IMR-90 (cell line): Measurements from ENCODE around the gene RNF14. TPM values are rescaled to one million over a fixed set of nuclear protein-coding genes. Genes with fewer than 3 reads are reported as not detected.

ENCODE experiments used
- ATAC-seq: fragments of 200-7000 bp; cut with Tn5 transposase; 2 replicates; pipeline ENCODE4 v1.9.1; 2020; ENCODE audit warnings: low read depth, mild to moderate bottlenecking, moderate library complexity
- BruUV-seq: library from RNA; stranded (reverse); fragments of 400-500 nt; replicated peaks from 2 replicates; lab custom pipeline; 2021; lab: Mats Ljungman, UMichigan
- CTCF ChIA-PET: fragments of 300-600 bp; formaldehyde crosslinking; extraction: SDS; loops from one replicate; lab custom pipeline; 2021; ENCODE audit warnings: antibody characterized with exemption; lab: Yijun Ruan, JAX
- POLR2A ChIA-PET: fragments of 300-600 bp; sonication (Branson Sonifier 250); formaldehyde crosslinking; loops from one replicate; lab custom pipeline; 2022; ENCODE audit warnings: antibody characterized with exemption; ENCODE audit not compliant: unreplicated experiment; lab: Charles Lee
- DNase-seq: peaks from one replicate; pipeline ENCODE4 v3.0.0; 2013
- H2AFZ ChIP-seq: replicated peaks from 2 replicates; pipeline ENCODE3; 2013; ENCODE audit warnings: low read length, mild to moderate bottlenecking; ENCODE audit not compliant: poor library complexity
- H2AK5ac ChIP-seq: 2 replicates; pipeline ENCODE4 v1.6.1; 2013; ENCODE audit warnings: low read depth, low read length, inconsistent platforms
- H2AK9ac ChIP-seq: replicated peaks from 2 replicates; pipeline ENCODE3; 2013; ENCODE audit warnings: mild to moderate bottlenecking, low read depth, low read length, moderate library complexity; ENCODE audit not compliant: poor library complexity
- H2BK120ac ChIP-seq: 2 replicates; pipeline ENCODE4 v1.6.1; 2013; ENCODE audit warnings: low read depth, low read length, inconsistent platforms
- H2BK15ac ChIP-seq: 3 replicates; pipeline ENCODE4 v1.6.1; 2013; ENCODE audit warnings: low read depth, low read length, inconsistent platforms
- H2BK20ac ChIP-seq: 2 replicates; pipeline ENCODE4 v1.6.1; 2013; ENCODE audit warnings: low read depth, mild to moderate bottlenecking, inconsistent platforms, low read length, moderate library complexity
- H2BK5ac ChIP-seq: 2 replicates; pipeline ENCODE4 v1.6.1; 2013; ENCODE audit warnings: mild to moderate bottlenecking, low read depth, low read length, inconsistent platforms; ENCODE audit not compliant: poor library complexity, severe bottlenecking
- H3K14ac ChIP-seq: replicated peaks from 2 replicates; pipeline ENCODE4 v1.6.1; 2013; ENCODE audit warnings: low read depth, low read length, inconsistent platforms
- H3K18ac ChIP-seq: 2 replicates; pipeline ENCODE4 v1.6.1; 2013; ENCODE audit warnings: low read depth, low read length, control low read depth
- H3K23ac ChIP-seq: 2 replicates; pipeline ENCODE4 v1.6.1; 2013; ENCODE audit warnings: low read depth, low read length, inconsistent platforms
- H3K27ac ChIP-seq: 2 replicates; pipeline ENCODE4 v1.5.1; 2013; ENCODE audit warnings: mild to moderate bottlenecking, control low read depth, low read length; ENCODE audit not compliant: insufficient read depth
- H3K27me3 ChIP-seq: 2 replicates; pipeline ENCODE4 v1.6.1; 2013; ENCODE audit warnings: low read length; ENCODE audit not compliant: control insufficient read depth, insufficient read depth
- H3K36me3 ChIP-seq: 2 replicates; pipeline ENCODE4 v1.6.1; 2013; ENCODE audit warnings: low read length, mixed read lengths; ENCODE audit not compliant: control insufficient read depth, insufficient read depth
- H3K4ac ChIP-seq: 2 replicates; pipeline ENCODE4 v1.6.1; 2013; ENCODE audit warnings: low read depth, low read length, inconsistent platforms
- H3K4me1 ChIP-seq: 2 replicates; pipeline ENCODE4 v1.6.1; 2013; ENCODE audit warnings: low read length, mixed read lengths; ENCODE audit not compliant: control insufficient read depth, insufficient read depth
- H3K4me2 ChIP-seq: 2 replicates; pipeline ENCODE4 v1.6.1; 2013; ENCODE audit warnings: low read depth, mild to moderate bottlenecking, control low read depth, low read length, moderate library complexity
- H3K4me3 ChIP-seq: 2 replicates; pipeline ENCODE4 v1.5.1; 2013; ENCODE audit warnings: low read depth, mild to moderate bottlenecking, control low read depth, low read length, moderate library complexity; ENCODE audit not compliant: insufficient read depth
- H3K56ac ChIP-seq: 2 replicates; pipeline ENCODE4 v1.6.1; 2013; ENCODE audit warnings: low read length, inconsistent platforms; ENCODE audit not compliant: insufficient read depth; ENCODE audit errors: extremely low read depth
- H3K79me1 ChIP-seq, 2 experiments: 2 replicates each; pipeline ENCODE4 v1.6.1; 2013; ENCODE audit warnings: low read length in 2 of 2, inconsistent platforms in 1 of 2, low read depth in 1 of 2
- H3K9ac ChIP-seq: 2 replicates; pipeline ENCODE4 v1.6.1; 2013; ENCODE audit warnings: low read depth, low read length, control low read depth
- H3K9me1 ChIP-seq: 2 replicates; pipeline ENCODE4 v1.6.1; 2013; ENCODE audit warnings: low read length, inconsistent platforms; ENCODE audit not compliant: insufficient read depth
- H3K9me3 ChIP-seq: 2 replicates; pipeline ENCODE4 v1.6.1; 2013; ENCODE audit warnings: low read length; ENCODE audit not compliant: control insufficient read depth, insufficient read depth
- H4K20me1 ChIP-seq: 2 replicates; pipeline ENCODE4 v1.6.1; 2013; ENCODE audit warnings: low read length, inconsistent platforms; ENCODE audit not compliant: insufficient read depth
- H4K5ac ChIP-seq: 2 replicates; pipeline ENCODE4 v1.6.1; 2013; ENCODE audit warnings: mild to moderate bottlenecking, low read depth, low read length, control low read depth
- H4K8ac ChIP-seq, 2 experiments: 2 replicates each; pipeline ENCODE4 v1.6.1; 2013; ENCODE audit warnings: low read depth in 2 of 2, low read length in 2 of 2, control low read depth in 1 of 2, inconsistent platforms in 1 of 2
- H4K91ac ChIP-seq: 2 replicates; pipeline ENCODE4 v1.6.1; 2013; ENCODE audit warnings: low read depth, low read length, inconsistent platforms; ENCODE audit not compliant: insufficient read depth
- BHLHE40 ChIP-seq: fragments of 150-350 bp; IDR thresholded peaks from 2 replicates; pipeline ENCODE4 v1.6.1; 2016; ENCODE audit warnings: mild to moderate bottlenecking, low read depth, low read length
- CEBPB ChIP-seq: IDR thresholded peaks from 2 replicates; pipeline ENCODE4 v1.6.1; 2012; ENCODE audit warnings: low read depth, low read length, improper control_type of control experiment
- CHD1 ChIP-seq: IDR thresholded peaks from 2 replicates; pipeline ENCODE4 v1.6.1; 2012; ENCODE audit warnings: low read depth, low read length, improper control_type of control experiment
- FOS ChIP-seq: fragments of 150-350 bp; IDR thresholded peaks from 2 replicates; pipeline ENCODE4 v1.6.1; 2016; ENCODE audit warnings: low read depth, low read length
- MAFK ChIP-seq: IDR thresholded peaks from 2 replicates; pipeline ENCODE4 v1.6.1; 2012; ENCODE audit warnings: low read depth, low read length, improper control_type of control experiment
- MAZ ChIP-seq: IDR thresholded peaks from 2 replicates; pipeline ENCODE4 v1.6.1; 2012; ENCODE audit warnings: low read depth, mild to moderate bottlenecking, low read length, improper control_type of control experiment, moderate library complexity, borderline replicate concordance
- MXI1 ChIP-seq: IDR thresholded peaks from 2 replicates; pipeline ENCODE4 v1.6.1; 2012; ENCODE audit warnings: low read depth, mild to moderate bottlenecking, low read length, moderate library complexity, borderline replicate concordance
- NFE2L2 ChIP-seq: fragments of 150-350 bp; IDR thresholded peaks from 2 replicates; pipeline ENCODE4 v1.6.1; 2016; ENCODE audit warnings: low read depth, mild to moderate bottlenecking, low read length
- POLR2A ChIP-seq: IDR thresholded peaks from 2 replicates; pipeline ENCODE4 v1.6.1; 2012; ENCODE audit warnings: mild to moderate bottlenecking, low read depth, low read length
- RAD21 ChIP-seq: IDR thresholded peaks from 2 replicates; pipeline ENCODE4 v1.6.1; 2012; ENCODE audit warnings: low read length, improper control_type of control experiment
- RCOR1 ChIP-seq: IDR thresholded peaks from 2 replicates; pipeline ENCODE4 v1.6.1; 2012; ENCODE audit warnings: mild to moderate bottlenecking, low read length, improper control_type of control experiment; ENCODE audit not compliant: insufficient replicate concordance
- RFX5 ChIP-seq: IDR thresholded peaks from 2 replicates; pipeline ENCODE4 v1.8.0; 2012; ENCODE audit warnings: low read depth, mild to moderate bottlenecking, low read length, moderate library complexity
- SMC3 ChIP-seq: fragments of 150-350 bp; IDR thresholded peaks from 2 replicates; pipeline ENCODE4 v1.6.1; 2016; ENCODE audit warnings: low read depth, mild to moderate bottlenecking, antibody characterized with exemption, low read length, moderate library complexity
- USF2 ChIP-seq: fragments of 150-350 bp; IDR thresholded peaks from 2 replicates; pipeline ENCODE4 v1.6.1; 2017; ENCODE audit warnings: mild to moderate bottlenecking, antibody characterized with exemption, low read length, low read depth
- dilution Hi-C: fragments of 300-500 bp; cut with HindIII; formaldehyde crosslinking; loops from one replicate; pipeline ENCODE4 v1.14.3; 2018; ENCODE audit warnings: low sequenced_read_pairs; ENCODE audit not compliant: unreplicated experiment
- in situ Hi-C: fragments of 300-500 bp; cut with MboI; formaldehyde crosslinking; loops from 3 replicates; pipeline ENCODE4 v1.14.3; 2019; ENCODE audit warnings: low sequenced_read_pairs, inconsistent platforms, mixed read lengths
- intact Hi-C: fragments of 100-400 bp; cut with micrococcal nuclease; formaldehyde crosslinking; loops from 2 replicates; pipeline ENCODE4 v1.10.0; 2022
- polyA plus RNA-seq, 3 experiments: library from polyadenylated mRNA; depleted of rRNA; stranded (reverse); fragments of >200 nt; gene quantifications; 2 replicates each; pipeline ENCODE4 v1.2.3, GENCODE V29; 2012; ENCODE audit warnings: low replicate concordance in 1 of 3
- total RNA-seq: library from RNA; depleted of rRNA; stranded (reverse); fragments of >200 nt; gene quantifications from 2 replicates; pipeline ENCODE4 v1.2.3, GENCODE V29; 2012
- TF ChIP-seq, protein P1 (sequence below): fragments of 150-350 bp; IDR thresholded peaks from 2 replicates; pipeline ENCODE4 v1.6.1; 2016; ENCODE audit warnings: low read depth, mild to moderate bottlenecking, low read length, moderate library complexity, borderline replicate concordance
- TF ChIP-seq, protein P2 (sequence below): conservative IDR thresholded peaks from 2 replicates; pipeline ENCODE4 v1.5.1; 2012; ENCODE audit warnings: mild to moderate bottlenecking, low read depth, low read length, improper control_type of control experiment

The RNF14 gene
- total and polyA plus RNA-seq, 2 of the 4 experiments (the other 2 are of a cell fraction): 36.1 to 106 TPM

DNA sequence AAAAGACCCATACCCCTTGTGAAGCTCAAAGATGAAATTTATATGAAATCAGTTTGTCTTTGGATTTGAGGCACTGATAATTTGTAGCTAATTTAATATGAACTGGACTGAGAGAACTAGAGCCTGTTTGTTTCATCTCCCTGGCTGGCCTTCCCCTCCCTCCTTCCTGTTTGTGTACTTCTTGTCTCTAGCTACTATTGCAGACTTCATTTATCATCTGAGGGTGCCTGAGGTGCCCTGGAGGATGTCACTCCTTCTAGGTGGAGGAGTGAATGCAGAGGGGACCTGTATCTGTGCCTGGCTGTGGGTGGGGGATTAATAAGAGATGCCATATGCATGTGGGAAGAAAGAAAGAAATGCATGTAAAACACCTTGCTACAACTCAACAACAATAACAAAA is 66.1 kb downstream of the RNF14 start:
- no peak overlapping the region for H4K8ac ChIP-seq
- H3K4me3 ChIP-seq: no peak overlapping the region
- no peak overlapping the region for H3K23ac ChIP-seq
- no peak overlapping the region for H4K5ac ChIP-seq
- DNase-seq: no peak
- no peaks in the 10 kb centered on the region for H3K79me1 ChIP-seq
- ChIA-PET POLR2A (no interaction called here), CTCF (no interaction called here)
- no peak overlapping the region for H2BK15ac ChIP-seq
- H3K36me3 ChIP-seq: no peaks in the 10 kb centered on the region
- no peak overlapping the region for H4K91ac ChIP-seq
- H3K9me3 ChIP-seq: no peaks in the 10 kb centered on the region
- no peaks in the 10 kb centered on the region for H3K4me1 ChIP-seq
- H3K4ac ChIP-seq: no peak overlapping the region
- no peak overlapping the region for H2BK5ac ChIP-seq
- in situ Hi-C loops (no loop called here), dilution Hi-C loops (no loop called here), intact Hi-C loops (no loop called here)
- no peak overlapping the region for H2AK9ac ChIP-seq
- no peak overlapping the region for H3K18ac ChIP-seq
- H4K20me1 ChIP-seq: no peaks in the 10 kb centered on the region
- no peak overlapping the region for H2BK120ac ChIP-seq
- no peak overlapping the region for H2AFZ ChIP-seq
- no peaks in the 10 kb centered on the region for H3K9me1 ChIP-seq
- H3K27ac ChIP-seq: no peak overlapping the region
- peaks cover 25% of the 10 kb centered on the region for H3K27me3 ChIP-seq
- H3K4me2 ChIP-seq: no peak overlapping the region
- no peak overlapping the region for H2AK5ac ChIP-seq
- no peak for ATAC-seq
- no peak for TF ChIP-seq MXI1
- no peak for TF ChIP-seq RFX5
- no peak for TF ChIP-seq SMC3
- TF ChIP-seq POLR2A: no peak
- no peak for TF ChIP-seq BHLHE40
- no peak for TF ChIP-seq CHD1
- no peak for TF ChIP-seq MAFK
- no peak for TF ChIP-seq RCOR1
- no peak for TF ChIP-seq NFE2L2
- TF ChIP-seq, protein P1, sequence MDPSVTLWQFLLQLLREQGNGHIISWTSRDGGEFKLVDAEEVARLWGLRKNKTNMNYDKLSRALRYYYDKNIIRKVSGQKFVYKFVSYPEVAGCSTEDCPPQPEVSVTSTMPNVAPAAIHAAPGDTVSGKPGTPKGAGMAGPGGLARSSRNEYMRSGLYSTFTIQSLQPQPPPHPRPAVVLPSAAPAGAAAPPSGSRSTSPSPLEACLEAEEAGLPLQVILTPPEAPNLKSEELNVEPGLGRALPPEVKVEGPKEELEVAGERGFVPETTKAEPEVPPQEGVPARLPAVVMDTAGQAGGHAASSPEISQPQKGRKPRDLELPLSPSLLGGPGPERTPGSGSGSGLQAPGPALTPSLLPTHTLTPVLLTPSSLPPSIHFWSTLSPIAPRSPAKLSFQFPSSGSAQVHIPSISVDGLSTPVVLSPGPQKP: no peak
- TF ChIP-seq MAZ: no peak
- TF ChIP-seq, protein P2, sequence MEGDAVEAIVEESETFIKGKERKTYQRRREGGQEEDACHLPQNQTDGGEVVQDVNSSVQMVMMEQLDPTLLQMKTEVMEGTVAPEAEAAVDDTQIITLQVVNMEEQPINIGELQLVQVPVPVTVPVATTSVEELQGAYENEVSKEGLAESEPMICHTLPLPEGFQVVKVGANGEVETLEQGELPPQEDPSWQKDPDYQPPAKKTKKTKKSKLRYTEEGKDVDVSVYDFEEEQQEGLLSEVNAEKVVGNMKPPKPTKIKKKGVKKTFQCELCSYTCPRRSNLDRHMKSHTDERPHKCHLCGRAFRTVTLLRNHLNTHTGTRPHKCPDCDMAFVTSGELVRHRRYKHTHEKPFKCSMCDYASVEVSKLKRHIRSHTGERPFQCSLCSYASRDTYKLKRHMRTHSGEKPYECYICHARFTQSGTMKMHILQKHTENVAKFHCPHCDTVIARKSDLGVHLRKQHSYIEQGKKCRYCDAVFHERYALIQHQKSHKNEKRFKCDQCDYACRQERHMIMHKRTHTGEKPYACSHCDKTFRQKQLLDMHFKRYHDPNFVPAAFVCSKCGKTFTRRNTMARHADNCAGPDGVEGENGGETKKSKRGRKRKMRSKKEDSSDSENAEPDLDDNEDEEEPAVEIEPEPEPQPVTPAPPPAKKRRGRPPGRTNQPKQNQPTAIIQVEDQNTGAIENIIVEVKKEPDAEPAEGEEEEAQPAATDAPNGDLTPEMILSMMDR: no peak
- no peak for TF ChIP-seq RAD21
- TF ChIP-seq FOS: no peak
- no peak for TF ChIP-seq USF2
- TF ChIP-seq CEBPB: no peak
- no peak overlapping the region for H2BK20ac ChIP-seq
- no peak overlapping the region for H3K14ac ChIP-seq
- BruUV-seq: no TSS peak
- no peak overlapping the region for H3K9ac ChIP-seq
- no peak overlapping the region for H3K56ac ChIP-seq
